ENCODE results near the gene NOP53. TPM values are rescaled to one million over a fixed set of nuclear protein-coding genes. Genes with fewer than 3 reads are reported as not detected.

Gene NOP53
- total and polyA plus RNA-seq, 2 of the 13 experiments (the other 11 are each of a cell fraction or from before 2014, with no cell fraction given) = 53.9 to 141 TPM

GRCh38 chr19:47745010-47745901 is at the start of gene NOP53 (continued):
- TF ChIP-seq ZBTB2 (CRISPR knock-in tag; IDR thresholded peaks at IDR 0.05; ENCODE audit: low read depth) (no peak), ZNF276 (CRISPR knock-in tag; IDR thresholded peaks at IDR 0.05; ENCODE audit: low read depth) (0 out of 2 replicates have a peak, but pooled peaks have one; percentile 64), SMYD3 (CRISPR knock-in tag; IDR thresholded peaks at IDR 0.05) (no peak), GATAD2A (CRISPR knock-in tag; IDR thresholded peaks at IDR 0.05) (peak; percentile 28; the same call in 1 of the 2 replicates), HIC2 (CRISPR knock-in tag; IDR thresholded peaks at IDR 0.05; ENCODE audit: low read depth) (no peak), MAFG (CRISPR knock-in tag; IDR thresholded peaks at IDR 0.05) (no peak), SP5 (CRISPR knock-in tag; IDR thresholded peaks at IDR 0.05; ENCODE audit: borderline replicate concordance, low read depth) (peak; percentile 99), GPN1 (CRISPR knock-in tag; IDR thresholded peaks at IDR 0.05; ENCODE audit: borderline replicate concordance) (no peak), ATF6 (CRISPR knock-in tag; conservative IDR thresholded peaks at IDR 0.05) (0 out of 2 replicates have a peak, but pooled peaks have one; percentile 29), ATRX (CRISPR knock-in tag; IDR thresholded peaks at IDR 0.05; ENCODE audit: borderline replicate concordance) (no peak), ZNF256 (CRISPR knock-in tag; conservative IDR thresholded peaks at IDR 0.05) (no peak), ERF (CRISPR knock-in tag; IDR thresholded peaks at IDR 0.05) (peak; percentile 87), PHF5A (CRISPR knock-in tag; IDR thresholded peaks at IDR 0.05; ENCODE audit: low read depth, unreplicated experiment) (peak; percentile 80), MBNL3 (CRISPR knock-in tag; conservative IDR thresholded peaks at IDR 0.05) (peak; percentile 88; the same call in 1 of the 2 replicates), WIZ (CRISPR knock-in tag; IDR thresholded peaks at IDR 0.05) (peak; percentile 90), NFYC (CRISPR knock-in tag; IDR thresholded peaks at IDR 0.05) (peak; percentile 63), ZNF780A (CRISPR knock-in tag; IDR thresholded peaks at IDR 0.05) (no peak), ATF5 (CRISPR knock-in tag; IDR thresholded peaks at IDR 0.05; ENCODE audit: low read depth) (no peak), SNRNP70 (IDR thresholded peaks at IDR 0.05; ENCODE audit: low read depth, low read length) (no peak), SETDB1 (CRISPR knock-in tag; IDR thresholded peaks at IDR 0.05; ENCODE audit: borderline replicate concordance) (no peak)
